Brain microvascular endothelial cell (primary cell): Measurements from ENCODE around the gene RET.

ENCODE experiments used
- DNase-seq: peaks from one replicate; pipeline ENCODE4 v3.0.0-alpha.2; 2020
- H3K27ac ChIP-seq: fragments of 250-450 bp; sonication (Bioruptor Pico); 2 replicates; pipeline ENCODE4 v1.5.1; 2020; ENCODE audit warnings: mild to moderate bottlenecking, moderate library complexity
- H3K27me3 ChIP-seq: fragments of 250-450 bp; sonication (Bioruptor Pico); replicated peaks from 2 replicates; pipeline ENCODE4 v1.5.1; 2020; ENCODE audit warnings: mild to moderate bottlenecking
- H3K36me3 ChIP-seq: fragments of 250-450 bp; sonication (Bioruptor Pico); replicated peaks from 2 replicates; pipeline ENCODE4 v1.5.1; 2020; ENCODE audit warnings: mild to moderate bottlenecking
- H3K4me3 ChIP-seq: 2 replicates; pipeline ENCODE4 v1.5.1; 2011; ENCODE audit warnings: low read depth, mild to moderate bottlenecking, control low read depth, low read length, moderate library complexity
- in situ Hi-C: cut with HindIII; loops from 2 replicates; pipeline ENCODE4 v1.10.0; 2017; ENCODE audit warnings: low sequenced_read_pairs, low pct_ligation_motif_present
- TF ChIP-seq, protein P1 (sequence below): IDR thresholded peaks from 2 replicates; pipeline ENCODE4 v1.5.1; 2011; ENCODE audit warnings: low read depth, mild to moderate bottlenecking, moderate library complexity, low read length, control low read depth, inconsistent platforms; ENCODE audit errors: missing control alignments

Gene RET

DNA sequence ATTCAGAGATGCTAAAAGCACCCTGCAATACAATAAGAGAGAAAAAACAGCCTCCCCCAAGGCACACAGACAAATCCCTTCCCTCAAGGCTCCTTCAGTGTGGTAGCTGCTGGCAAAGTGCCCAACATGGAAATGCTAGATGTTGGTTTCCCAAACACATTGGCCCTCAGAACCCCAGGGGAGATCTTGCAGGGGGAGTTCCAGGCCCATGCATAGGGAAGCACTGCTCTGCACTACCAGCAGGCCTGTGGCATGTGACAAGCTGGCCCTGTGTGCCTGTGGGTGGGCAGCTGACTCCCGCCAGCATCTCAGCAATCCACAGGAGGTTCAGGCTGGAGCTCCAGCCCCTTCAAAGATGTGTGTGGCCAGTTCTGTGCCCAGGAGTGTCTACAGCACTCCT lies 44.6 kb downstream of the RET start:
- in situ Hi-C loops = no loop called here
- Histone ChIP-seq H3K36me3 (no peaks in the 10 kb centered on the region), H3K27me3 (no peaks in the 10 kb centered on the region), H3K4me3 (no peak overlapping the region), H3K27ac (no peak overlapping the region)
- TF ChIP-seq, protein P1, sequence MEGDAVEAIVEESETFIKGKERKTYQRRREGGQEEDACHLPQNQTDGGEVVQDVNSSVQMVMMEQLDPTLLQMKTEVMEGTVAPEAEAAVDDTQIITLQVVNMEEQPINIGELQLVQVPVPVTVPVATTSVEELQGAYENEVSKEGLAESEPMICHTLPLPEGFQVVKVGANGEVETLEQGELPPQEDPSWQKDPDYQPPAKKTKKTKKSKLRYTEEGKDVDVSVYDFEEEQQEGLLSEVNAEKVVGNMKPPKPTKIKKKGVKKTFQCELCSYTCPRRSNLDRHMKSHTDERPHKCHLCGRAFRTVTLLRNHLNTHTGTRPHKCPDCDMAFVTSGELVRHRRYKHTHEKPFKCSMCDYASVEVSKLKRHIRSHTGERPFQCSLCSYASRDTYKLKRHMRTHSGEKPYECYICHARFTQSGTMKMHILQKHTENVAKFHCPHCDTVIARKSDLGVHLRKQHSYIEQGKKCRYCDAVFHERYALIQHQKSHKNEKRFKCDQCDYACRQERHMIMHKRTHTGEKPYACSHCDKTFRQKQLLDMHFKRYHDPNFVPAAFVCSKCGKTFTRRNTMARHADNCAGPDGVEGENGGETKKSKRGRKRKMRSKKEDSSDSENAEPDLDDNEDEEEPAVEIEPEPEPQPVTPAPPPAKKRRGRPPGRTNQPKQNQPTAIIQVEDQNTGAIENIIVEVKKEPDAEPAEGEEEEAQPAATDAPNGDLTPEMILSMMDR = no peak
- DNase-seq = no peak

DNA sequence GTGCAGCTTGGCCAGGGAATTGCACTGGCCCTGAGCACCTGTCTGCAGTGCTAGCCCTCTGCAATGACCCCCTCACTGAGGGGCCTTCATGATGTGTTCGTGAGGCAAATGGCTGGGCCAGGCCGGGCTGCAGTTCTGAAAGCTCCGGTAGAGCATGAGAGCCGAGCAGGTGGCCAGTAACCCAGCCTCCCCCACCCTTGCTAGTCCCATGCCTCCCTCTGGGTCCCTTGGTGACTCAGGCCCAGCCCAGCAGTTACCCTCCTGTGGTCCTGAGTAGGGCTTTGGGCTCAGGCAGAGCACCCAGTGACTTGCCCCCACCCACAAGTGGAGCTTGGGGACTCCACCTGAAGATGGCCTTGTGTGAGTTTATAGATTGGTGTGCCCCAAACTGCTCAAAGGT lies 45.2 kb downstream of the RET start:
- TF ChIP-seq, protein P1 = no peak
- no peak overlapping the region for H3K4me3 ChIP-seq
- no peaks in the 10 kb centered on the region for H3K36me3 ChIP-seq
- no peak overlapping the region for H3K27ac ChIP-seq
- no peak for DNase-seq
- H3K27me3 ChIP-seq = no peaks in the 10 kb centered on the region
- in situ Hi-C loops = no loop called here

GRCh38 chr10:43122826-43123225 lies 46.0 kb downstream of the RET start:
- Histone ChIP-seq H3K4me3 (no peak overlapping the region), H3K36me3 (no peaks in the 10 kb centered on the region), H3K27me3 (no peaks in the 10 kb centered on the region), H3K27ac (no peak overlapping the region)
- in situ Hi-C loops = no loop called here
- TF ChIP-seq, protein P1 = no peak
- DNase-seq = no peak

- Histone ChIP-seq H3K4me3 (no peak overlapping the region), H3K27me3 (no peaks in the 10 kb centered on the region)
- DNase-seq = no peak
Measured at GRCh38 chr10:43123361-43124093, 46.7 kb downstream of the RET start.

DNA sequence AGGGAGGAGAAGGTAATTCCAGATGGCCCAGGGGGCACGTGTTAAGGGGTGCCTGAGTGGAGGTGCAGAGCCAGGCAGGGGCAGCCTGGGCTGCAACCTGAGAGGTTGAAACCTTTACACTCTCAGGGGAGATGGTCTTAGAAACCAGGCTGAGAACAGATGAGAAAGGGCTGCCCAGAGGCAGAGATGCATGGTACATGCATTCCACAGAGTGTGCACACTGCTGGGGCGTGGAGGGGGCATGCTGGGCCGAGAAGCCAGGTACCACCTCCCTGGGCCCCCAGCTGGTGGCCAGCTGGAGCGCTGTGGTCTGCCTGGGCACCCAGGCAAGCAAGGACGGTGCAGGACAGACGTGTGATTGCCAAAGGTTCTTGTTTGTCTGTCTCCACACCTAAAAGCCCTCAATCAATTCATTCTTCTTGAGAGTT lies 47.2 kb downstream of the RET start:
- Histone ChIP-seq H3K4me3 (no peak overlapping the region), H3K36me3 (no peaks in the 10 kb centered on the region), H3K27me3 (no peaks in the 10 kb centered on the region), H3K27ac (no peak overlapping the region)
- in situ Hi-C loops = no loop called here
- DNase-seq = no peak
- TF ChIP-seq, protein P1 = no peak

More at GRCh38 chr10:43123361-43124093, 46.7 kb downstream of the RET start:
- Histone ChIP-seq H3K27ac (no peak overlapping the region), H3K36me3 (no peaks in the 10 kb centered on the region)
- TF ChIP-seq, protein P1 = no peak
- in situ Hi-C loops = no loop called here
